Sciatic nerve (tissue), 2 donors: Measurements from ENCODE around the gene RMDN2. TPM values are rescaled to one million over a fixed set of nuclear protein-coding genes. Genes with fewer than 3 reads are reported as not detected.

ENCODE experiments used
- ATAC-seq: fragments of 200-7000 bp; cut with Tn5 transposase; one replicate; pipeline ENCODE4 v1.9.1; 2020; ENCODE audit warnings: mild to moderate bottlenecking, moderate library complexity
- DNase-seq: peaks from one replicate; pipeline ENCODE4 v3.0.0-alpha.2; 2020; ENCODE audit warnings: low spot score
- intact Hi-C: fragments of 100-400 bp; cut with DNase I; formaldehyde crosslinking; loops from one replicate; pipeline ENCODE4 v1.14.2; 2022
- total RNA-seq: library from RNA; stranded (reverse); fragmentation: NEBNext Ultra II Directional; extraction: Animal tissue kit (Norgen Biotek cat#: 25700); gene quantifications from one replicate; pipeline ENCODE4 v1.2.1, GENCODE V29; 2021
- donor health status: DM: no; HTN: no; CAD: no.
- donor health status: DM: no; HTN: no; CAD: no.

RMDN2 gene
- total RNA-seq, 1 donor from 2014 or later: 24.0 TPM

GRCh38 chr2:38026846-38027245 lies 101.8 kb downstream of the RMDN2 start:
- DNase-seq (no peak), ATAC-seq (no peak)
- intact Hi-C loops: no loop called here

- intact Hi-C loops: no loop called here
- DNase-seq (no peak), ATAC-seq (no peak)
Observed at GRCh38 chr2:38028829-38029228, 103.7 kb downstream of the RMDN2 start.

GRCh38 chr2:38029512-38029911 lies 104.4 kb downstream of the RMDN2 start:
- ATAC-seq (no peak), DNase-seq (no peak)
- intact Hi-C loops: no loop called here

GRCh38 chr2:38030635-38031355 lies 105.7 kb downstream of the RMDN2 start:
- ATAC-seq (peak; percentile 93), DNase-seq (peak; percentile 73)
- intact Hi-C loops: no loop called here

GRCh38 chr2:38032946-38033345 lies 107.9 kb downstream of the RMDN2 start:
- ATAC-seq (no peak), DNase-seq (no peak)
- intact Hi-C loops: no loop called here

GRCh38 chr2:38033646-38034045 lies 108.6 kb downstream of the RMDN2 start:
- intact Hi-C loops: no loop called here
- DNase-seq: no peak
- ATAC-seq: no peak

GRCh38 chr2:38035968-38036367 lies 110.9 kb downstream of the RMDN2 start:
- ATAC-seq (no peak), DNase-seq (no peak)
- intact Hi-C loops: no loop called here

- intact Hi-C loops: no loop called here
- DNase-seq (no peak), ATAC-seq (peak; percentile 31)
Observed at GRCh38 chr2:38037325-38037724, 112.2 kb downstream of the RMDN2 start.

GRCh38 chr2:38037757-38038621 lies 112.9 kb downstream of the RMDN2 start:
- ATAC-seq (peak; percentile 94), DNase-seq (peak; percentile 75)
- intact Hi-C loops: no loop called here

GRCh38 chr2:38038682-38039081 lies 113.6 kb downstream of the RMDN2 start:
- ATAC-seq: peak; percentile 52
- intact Hi-C loops: no loop called here

GRCh38 chr2:38039121-38039910 lies 114.2 kb downstream of the RMDN2 start:
- ATAC-seq: no peak
- intact Hi-C loops: no loop called here
- DNase-seq: no peak

More at GRCh38 chr2:38038682-38039081, 113.6 kb downstream of the RMDN2 start:
- no peak for DNase-seq

- DNase-seq (no peak), ATAC-seq (no peak)
- intact Hi-C loops: no loop called here
Observed at GRCh38 chr2:38045811-38046210, 120.7 kb downstream of the RMDN2 start.

GRCh38 chr2:38056216-38056615 lies 131.1 kb downstream of the RMDN2 start:
- ATAC-seq (no peak), DNase-seq (no peak)
- intact Hi-C loops: no loop called here

- no peak for ATAC-seq
- DNase-seq: no peak
- intact Hi-C loops: no loop called here
Observed at GRCh38 chr2:38057651-38058410, 132.7 kb downstream of the RMDN2 start.

- intact Hi-C loops: no loop called here
- ATAC-seq: peak; percentile 72
Observed at GRCh38 chr2:38060236-38061018, 135.3 kb downstream of the RMDN2 start.

GRCh38 chr2:38064801-38065501 lies 139.9 kb downstream of the RMDN2 start:
- intact Hi-C loops: no loop called here
- DNase-seq: no peak
- ATAC-seq: no peak

More at GRCh38 chr2:38060236-38061018, 135.3 kb downstream of the RMDN2 start:
- DNase-seq: no peak

GRCh38 chr2:38065502-38066135 lies 140.5 kb downstream of the RMDN2 start:
- intact Hi-C loops: no loop called here
- ATAC-seq (peak; percentile 25), DNase-seq (no peak)
